Measurements from ENCODE around the gene DDX56.

DDX56 gene

DNA sequence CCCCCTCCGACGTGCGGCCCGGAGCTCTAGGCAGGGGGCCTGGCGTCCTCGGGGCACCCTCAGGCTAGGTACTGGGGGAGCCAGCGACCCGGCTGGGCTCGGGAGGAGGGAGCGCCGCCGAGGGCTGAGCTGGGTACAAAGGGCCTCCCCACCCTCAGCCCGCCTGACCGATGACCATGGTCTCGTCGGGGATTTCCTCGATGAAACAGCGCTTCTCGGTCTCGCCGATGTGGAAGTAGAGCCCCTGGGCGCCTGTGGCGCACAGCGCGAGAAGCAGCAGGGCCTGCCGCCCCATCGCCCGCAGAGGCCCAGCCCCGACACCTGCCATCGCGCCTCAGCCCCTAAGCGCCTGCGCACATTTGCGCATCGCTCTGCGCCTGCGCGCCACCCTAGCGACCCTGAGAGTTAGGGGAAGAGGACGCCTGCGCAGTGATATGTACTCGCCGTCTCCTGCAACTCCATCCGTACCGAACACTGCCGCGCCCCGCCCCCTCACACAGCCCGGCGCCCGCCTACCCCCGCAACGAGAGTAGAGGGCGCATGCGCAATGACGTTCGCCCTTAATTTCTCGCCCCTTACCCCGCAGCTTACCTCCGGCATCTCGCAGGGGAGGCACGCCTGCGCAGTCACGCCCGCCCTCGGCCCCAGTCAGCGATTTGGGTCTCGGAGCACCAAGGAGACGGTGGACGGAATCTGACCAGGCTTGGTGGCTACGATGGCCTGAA lies 8.3 kb upstream of the DDX56 start, which contains the start of gene TMED4:
TMED4 (minus strand) TSS at position 353 of the 725 bp plus-strand sequence; CDS start at position 328, 25 bp downstream.
- Histone ChIP-seq H3K4me3 (ENCODE audit: severe bottlenecking) (peak within 1 kb of the TSS; percentile 60), H3K36me3 (ENCODE audit: low read depth) (peaks cover 32% of the 10 kb centered on the region), H3K9me3 (ENCODE audit: severe bottlenecking) (no peaks in the 10 kb centered on the region), H3K27me3 (ENCODE audit: insufficient read depth, poor library complexity, severe bottlenecking) (no peaks in the 10 kb centered on the region), H3K4me1 (ENCODE audit: insufficient read depth, poor library complexity, severe bottlenecking) (no peaks in the 10 kb centered on the region), H3K27ac (ENCODE audit: poor library complexity, severe bottlenecking) (peak within 1 kb of the TSS; percentile 57)
- TF ChIP-seq, protein P1, sequence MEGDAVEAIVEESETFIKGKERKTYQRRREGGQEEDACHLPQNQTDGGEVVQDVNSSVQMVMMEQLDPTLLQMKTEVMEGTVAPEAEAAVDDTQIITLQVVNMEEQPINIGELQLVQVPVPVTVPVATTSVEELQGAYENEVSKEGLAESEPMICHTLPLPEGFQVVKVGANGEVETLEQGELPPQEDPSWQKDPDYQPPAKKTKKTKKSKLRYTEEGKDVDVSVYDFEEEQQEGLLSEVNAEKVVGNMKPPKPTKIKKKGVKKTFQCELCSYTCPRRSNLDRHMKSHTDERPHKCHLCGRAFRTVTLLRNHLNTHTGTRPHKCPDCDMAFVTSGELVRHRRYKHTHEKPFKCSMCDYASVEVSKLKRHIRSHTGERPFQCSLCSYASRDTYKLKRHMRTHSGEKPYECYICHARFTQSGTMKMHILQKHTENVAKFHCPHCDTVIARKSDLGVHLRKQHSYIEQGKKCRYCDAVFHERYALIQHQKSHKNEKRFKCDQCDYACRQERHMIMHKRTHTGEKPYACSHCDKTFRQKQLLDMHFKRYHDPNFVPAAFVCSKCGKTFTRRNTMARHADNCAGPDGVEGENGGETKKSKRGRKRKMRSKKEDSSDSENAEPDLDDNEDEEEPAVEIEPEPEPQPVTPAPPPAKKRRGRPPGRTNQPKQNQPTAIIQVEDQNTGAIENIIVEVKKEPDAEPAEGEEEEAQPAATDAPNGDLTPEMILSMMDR (IDR thresholded peaks at IDR 0.05; ENCODE audit: poor library complexity, severe bottlenecking) = no peak
- DNase-seq (ENCODE audit: low spot score) (peak; percentile 99), ATAC-seq (ENCODE audit: low read depth) (peak; percentile 87)

DNA sequence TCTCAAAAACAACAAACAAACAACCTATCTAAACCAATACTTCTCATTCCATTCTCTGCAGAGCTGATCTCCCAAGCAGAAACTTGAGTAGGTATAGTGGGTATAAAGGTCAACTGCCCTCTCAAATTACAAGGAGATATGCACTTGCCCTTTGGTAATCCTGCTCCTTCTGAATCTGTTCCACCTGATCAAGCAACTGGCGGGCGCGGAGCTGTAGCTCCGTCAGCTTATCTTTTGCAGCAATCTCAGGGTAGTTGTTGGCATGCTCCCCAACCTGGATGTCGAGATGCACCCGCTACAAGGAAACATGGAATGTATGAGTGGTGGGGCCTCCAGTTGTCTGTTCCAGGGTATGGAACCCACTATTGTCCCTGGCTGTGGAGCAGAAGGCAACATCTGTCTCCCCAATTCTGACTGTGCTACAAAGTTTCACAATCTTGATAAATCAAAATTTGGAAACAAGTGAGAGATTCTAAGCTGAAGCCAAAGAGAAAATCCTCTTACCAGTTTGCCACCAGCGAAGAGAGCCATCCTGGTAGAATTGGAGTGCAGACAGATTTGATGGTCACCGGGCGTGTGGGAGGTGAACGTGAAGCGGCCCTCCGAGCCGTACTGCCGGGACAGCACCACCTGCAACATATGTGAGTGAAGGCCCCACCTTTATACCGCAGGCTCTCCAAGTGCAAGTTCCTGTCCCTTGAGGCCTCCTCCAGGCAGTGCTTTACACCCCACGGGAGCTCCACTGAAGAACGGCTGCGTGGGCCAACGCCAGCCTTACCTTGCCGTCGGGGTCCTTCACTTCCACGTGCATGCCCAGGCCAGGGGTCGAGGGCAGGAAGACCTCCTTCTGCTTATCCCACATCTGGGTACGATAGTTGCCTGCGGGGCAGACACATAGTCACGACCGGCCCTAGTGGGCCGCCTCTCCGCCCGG lies 7.5 kb upstream of the DDX56 start:
- TF ChIP-seq, protein P1 (IDR thresholded peaks at IDR 0.05; ENCODE audit: poor library complexity, severe bottlenecking) = no peak
- peaks cover 32% of the 10 kb centered on the region for H3K36me3 ChIP-seq (ENCODE audit: low read depth)
- peak overlapping the region; percentile 57 for H3K27ac ChIP-seq (ENCODE audit: poor library complexity, severe bottlenecking)

DNA sequence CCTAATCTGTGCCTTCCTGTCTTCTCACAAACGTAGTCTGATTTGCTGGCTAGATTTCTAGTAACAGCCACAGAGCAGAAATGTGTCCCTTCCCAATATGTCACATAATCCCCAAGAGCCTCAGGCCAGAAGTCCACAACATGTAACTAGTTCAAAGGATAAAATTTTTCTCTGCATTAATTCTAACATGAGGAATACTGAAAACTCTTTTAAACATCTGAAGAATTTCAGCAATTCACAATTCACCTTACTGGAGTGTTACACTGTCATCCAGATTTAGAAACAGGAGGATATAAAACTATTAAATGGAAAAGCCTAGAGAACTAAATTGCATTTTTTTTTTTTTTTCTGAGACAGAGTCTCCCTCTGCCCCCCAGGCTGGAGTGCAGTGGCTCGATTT lies 2.5 kb upstream of the DDX56 start:
- Histone ChIP-seq H3K27me3 (ENCODE audit: insufficient read depth, poor library complexity, severe bottlenecking) (no peaks in the 10 kb centered on the region), H3K9me3 (ENCODE audit: severe bottlenecking) (no peaks in the 10 kb centered on the region), H3K4me1 (ENCODE audit: insufficient read depth, poor library complexity, severe bottlenecking) (no peaks in the 10 kb centered on the region), H3K27ac (ENCODE audit: poor library complexity, severe bottlenecking) (no peak overlapping the region), H3K4me3 (ENCODE audit: severe bottlenecking) (no peak overlapping the region), H3K36me3 (ENCODE audit: low read depth) (peaks cover 67% of the 10 kb centered on the region)
- DNase-seq (ENCODE audit: low spot score) (no peak), ATAC-seq (ENCODE audit: low read depth) (no peak)
- TF ChIP-seq, protein P1 (IDR thresholded peaks at IDR 0.05; ENCODE audit: poor library complexity, severe bottlenecking) = no peak

More for the DNA sequence above, 7.5 kb upstream of the DDX56 start:
- DNase-seq (ENCODE audit: low spot score) (no peak), ATAC-seq (ENCODE audit: low read depth) (peak; percentile 17; the same call in 2 of the 3 replicates)
- H3K27me3 ChIP-seq (ENCODE audit: insufficient read depth, poor library complexity, severe bottlenecking) = no peaks in the 10 kb centered on the region
- no peaks in the 10 kb centered on the region for H3K4me1 ChIP-seq (ENCODE audit: insufficient read depth, poor library complexity, severe bottlenecking)
- H3K9me3 ChIP-seq (ENCODE audit: severe bottlenecking) = no peaks in the 10 kb centered on the region
- peak overlapping the region; percentile 60 for H3K4me3 ChIP-seq (ENCODE audit: severe bottlenecking)

DNA sequence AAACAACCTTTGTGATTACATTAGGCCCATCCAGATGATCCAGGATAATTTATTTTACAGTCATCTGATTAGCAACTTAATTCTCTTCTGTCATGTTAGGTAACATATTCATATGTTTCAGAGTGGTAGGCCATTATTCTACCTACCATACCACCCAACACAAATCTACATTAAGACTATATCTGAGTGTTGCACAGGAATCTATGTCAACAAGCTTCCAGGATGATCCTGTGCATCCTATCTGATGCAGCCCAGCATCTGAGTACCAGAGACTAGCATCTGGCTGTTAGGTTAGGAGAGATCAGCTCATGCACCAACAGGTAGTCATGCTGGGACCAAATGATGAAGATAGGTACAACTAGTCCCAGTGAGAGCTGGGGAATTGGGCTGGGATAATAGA lies 1.3 kb upstream of the DDX56 start:
- ATAC-seq (ENCODE audit: low read depth) = no peak
- Histone ChIP-seq H3K9me3 (ENCODE audit: severe bottlenecking) (no peaks in the 10 kb centered on the region), H3K4me3 (ENCODE audit: severe bottlenecking) (no peak overlapping the region), H3K36me3 (ENCODE audit: low read depth) (peaks cover 67% of the 10 kb centered on the region), H3K27me3 (ENCODE audit: insufficient read depth, poor library complexity, severe bottlenecking) (no peaks in the 10 kb centered on the region), H3K4me1 (ENCODE audit: insufficient read depth, poor library complexity, severe bottlenecking) (no peaks in the 10 kb centered on the region), H3K27ac (ENCODE audit: poor library complexity, severe bottlenecking) (no peak overlapping the region)
- TF ChIP-seq, protein P1 (IDR thresholded peaks at IDR 0.05; ENCODE audit: poor library complexity, severe bottlenecking) = no peak
- no peak for DNase-seq (ENCODE audit: low spot score)

Data from RWPE2 (cell line).